Measurements from ENCODE around the gene ASZ1. TPM values are rescaled to one million over a fixed set of nuclear protein-coding genes. Genes with fewer than 3 reads are reported as not detected.

Gene ASZ1
- total RNA-seq, 4 donors from 2014 or later = not detected

GRCh38 chr7:117381362-117381761, 45.9 kb downstream of the ASZ1 start:
- no peaks in the 10 kb centered on the region for H3K9me3 ChIP-seq
- H3K4me3 ChIP-seq = no peak overlapping the region
- TF ChIP-seq POLR2A (IDR thresholded peaks at IDR 0.05; ENCODE audit: low read depth) (no peak), CTCF (IDR thresholded peaks at IDR 0.05) (no peak), POLR2AphosphoS5 (IDR thresholded peaks at IDR 0.05) (no peak), EP300 (IDR thresholded peaks at IDR 0.05) (no peak)
- H3K36me3 ChIP-seq = no peaks in the 10 kb centered on the region
- DNase-seq (ENCODE audit: extremely low spot score) = no peak
- no peaks in the 10 kb centered on the region for H3K27me3 ChIP-seq
- H3K4me1 ChIP-seq = no peaks in the 10 kb centered on the region
- intact Hi-C loops (cut with DNase I) = no loop called here
- no peak overlapping the region for H3K27ac ChIP-seq (replicated peaks in 1 of 4)

GRCh38 chr7:117375380-117375779, 51.9 kb downstream of the ASZ1 start:
- DNase-seq (ENCODE audit: extremely low spot score) = no peak
- Histone ChIP-seq H3K27me3 (no peaks in the 10 kb centered on the region), H3K9me3 (no peaks in the 10 kb centered on the region), H3K4me1 (no peaks in the 10 kb centered on the region), H3K36me3 (no peaks in the 10 kb centered on the region), H3K27ac (replicated peaks in 1 of 4) (no peak overlapping the region), H3K4me3 (no peak overlapping the region)
- intact Hi-C loops (cut with DNase I) = no loop called here
- TF ChIP-seq POLR2A (IDR thresholded peaks at IDR 0.05; ENCODE audit: low read depth) (no peak), CTCF (IDR thresholded peaks at IDR 0.05) (no peak), POLR2AphosphoS5 (IDR thresholded peaks at IDR 0.05) (no peak), EP300 (IDR thresholded peaks at IDR 0.05) (no peak)
- 53% methylated on average over 2 of the region's 2 CpGs for WGBS

- TF ChIP-seq POLR2AphosphoS5 (IDR thresholded peaks at IDR 0.05) = no peak
- no peak for TF ChIP-seq CTCF (IDR thresholded peaks at IDR 0.05)
- TF ChIP-seq POLR2A (IDR thresholded peaks at IDR 0.05; ENCODE audit: low read depth) = no peak
- TF ChIP-seq EP300 (IDR thresholded peaks at IDR 0.05) = no peak
- Histone ChIP-seq H3K9me3 (no peaks in the 10 kb centered on the region), H3K36me3 (no peaks in the 10 kb centered on the region), H3K4me3 (no peak overlapping the region), H3K4me1 (no peaks in the 10 kb centered on the region), H3K27ac (replicated peaks in 1 of 4) (no peak overlapping the region), H3K27me3 (no peaks in the 10 kb centered on the region)
- DNase-seq (ENCODE audit: extremely low spot score) = no peak
- WGBS = 76% methylated on average over 1 of the region's 1 CpG
- intact Hi-C loops (cut with DNase I) = no loop called here
Observed at GRCh38 chr7:117372073-117372472, 55.2 kb downstream of the ASZ1 start.

- intact Hi-C loops (cut with DNase I) = no loop called here
- Histone ChIP-seq H3K4me1 (no peaks in the 10 kb centered on the region), H3K4me3 (no peak overlapping the region), H3K27ac (replicated peaks in 1 of 4) (no peak overlapping the region), H3K36me3 (no peaks in the 10 kb centered on the region), H3K9me3 (no peaks in the 10 kb centered on the region), H3K27me3 (no peaks in the 10 kb centered on the region)
- TF ChIP-seq POLR2AphosphoS5 (IDR thresholded peaks at IDR 0.05) (no peak), POLR2A (IDR thresholded peaks at IDR 0.05; ENCODE audit: low read depth) (no peak), EP300 (IDR thresholded peaks at IDR 0.05) (no peak), CTCF (IDR thresholded peaks at IDR 0.05) (no peak)
- DNase-seq (ENCODE audit: extremely low spot score) = no peak
Observed at GRCh38 chr7:117364339-117365080, 62.8 kb downstream of the ASZ1 start.
